HepG2 (cell line): ENCODE results near the gene XAF1. TPM values are rescaled to one million over a fixed set of nuclear protein-coding genes. Genes with fewer than 3 reads are reported as not detected.

Experiments used
- AHR ChIP-seq: IDR thresholded peaks from 2 replicates; pipeline ENCODE4 v1.6.1; 2018; ENCODE audit warnings: missing genetic modification reagents, missing compliant biosample characterization
- FOXA3 ChIP-seq: IDR thresholded peaks from 2 replicates; pipeline ENCODE4 v1.6.1; 2016; ENCODE audit warnings: missing genetic modification reagents, missing compliant biosample characterization
- GFI1 ChIP-seq: sonication (generic); formaldehyde crosslinking; IDR thresholded peaks from 2 replicates; pipeline ENCODE4 v1.5.0; 2020; ENCODE audit warnings: missing genetic modification reagents, mild to moderate bottlenecking, borderline replicate concordance
- GLI4 ChIP-seq: sonication (generic); formaldehyde crosslinking; IDR thresholded peaks from 2 replicates; pipeline ENCODE4 v1.5.1; 2020; ENCODE audit warnings: missing genetic modification reagents, mild to moderate bottlenecking, moderate library complexity, borderline replicate concordance
- HNRNPL ChIP-seq: fragments of 200-400 bp; formaldehyde crosslinking; IDR thresholded peaks from 2 replicates; pipeline ENCODE4 v1.6.1; 2017; ENCODE audit warnings: mild to moderate bottlenecking, low read depth, low read length
- KLF6 ChIP-seq: IDR thresholded peaks from 2 replicates; pipeline ENCODE4 v1.8.0; 2016; ENCODE audit warnings: missing biosample characterization, missing genetic modification reagents
- MAF1 ChIP-seq: sonication (generic); formaldehyde crosslinking; IDR thresholded peaks from 2 replicates; pipeline ENCODE4 v1.5.0; 2020; ENCODE audit warnings: missing genetic modification reagents, borderline replicate concordance
- MEIS1 ChIP-seq: sonication (generic); formaldehyde crosslinking; IDR thresholded peaks from 2 replicates; pipeline ENCODE4 v1.9.0; 2021; ENCODE audit warnings: mild to moderate bottlenecking, missing genetic modification reagents, moderate library complexity, borderline replicate concordance
- MIXL1 ChIP-seq: IDR thresholded peaks from 2 replicates; pipeline ENCODE4 v1.6.1; 2016
- PATZ1 ChIP-seq: sonication (generic); formaldehyde crosslinking; IDR thresholded peaks from 2 replicates; pipeline ENCODE4 v1.4.0; 2020; ENCODE audit warnings: missing genetic modification reagents
- POLR2AphosphoS5 ChIP-seq: IDR thresholded peaks from 2 replicates; pipeline ENCODE4 v1.6.1; 2012; ENCODE audit warnings: low read depth, low read length
- TCF7L2 ChIP-seq: IDR thresholded peaks from 2 replicates; pipeline ENCODE4 v1.6.1; 2011; ENCODE audit warnings: mild to moderate bottlenecking, low read depth, low read length, moderate library complexity
- TMF1 ChIP-seq: sonication (generic); formaldehyde crosslinking; IDR thresholded peaks from 2 replicates; pipeline ENCODE4 v1.8.1; 2022; ENCODE audit warnings: low read depth, missing genetic modification reagents
- ZBED4 ChIP-seq: sonication (generic); formaldehyde crosslinking; IDR thresholded peaks from 2 replicates; pipeline ENCODE4 v1.4.0; 2020; ENCODE audit warnings: missing genetic modification reagents, borderline replicate concordance
- ZNF10 ChIP-seq: sonication (generic); formaldehyde crosslinking; IDR thresholded peaks from 2 replicates; pipeline ENCODE4 v1.4.0; 2020; ENCODE audit warnings: mild to moderate bottlenecking, low read depth, missing genetic modification reagents, borderline replicate concordance
- ZNF580 ChIP-seq: IDR thresholded peaks from 2 replicates; pipeline ENCODE4 v1.6.1; 2016; ENCODE audit warnings: low read depth, borderline replicate concordance
- ZNF891 ChIP-seq: sonication (generic); formaldehyde crosslinking; IDR thresholded peaks from 2 replicates; pipeline ENCODE4 v1.5.0; 2020; ENCODE audit warnings: mild to moderate bottlenecking, missing genetic modification reagents
- ZSCAN25 ChIP-seq: sonication (generic); formaldehyde crosslinking; IDR thresholded peaks from 2 replicates; pipeline ENCODE4 v1.8.0; 2022; ENCODE audit warnings: mild to moderate bottlenecking, missing genetic modification reagents
- polyA plus RNA-seq, 8 experiments: library from polyadenylated mRNA; depleted of rRNA in 3 of 8; stranded (reverse) in 7 of 8; unstranded in 1 of 8; fragments of >200 nt; fragmentation: Illumina TruSeq in 4 of 8; extraction: Trizol in 4 of 8; gene quantifications; 2 replicates each; pipeline versions ENCODE4 v1.2.1 to v1.2.3, GENCODE V29; 2011 to 2016; ENCODE audit warnings: low read depth in 4 of 8, missing spikeins in 1 of 8, mixed read lengths in 1 of 8; ENCODE audit not compliant: insufficient read depth in 1 of 8
- total RNA-seq, 5 experiments: library from RNA; depleted of rRNA; stranded (reverse); fragments of >200 nt; fragmentation: Illumina TruSeq; extraction: Trizol; gene quantifications; 2 replicates each; pipeline ENCODE4 v1.2.3, GENCODE V29; 2016; ENCODE audit warnings: low read depth in 1 of 5
- TF ChIP-seq, protein P1 (sequence below): sonication (generic); formaldehyde crosslinking; IDR thresholded peaks from 2 replicates; pipeline ENCODE4 v1.8.0; 2022; ENCODE audit warnings: mild to moderate bottlenecking, missing genetic modification reagents, moderate library complexity
- TF ChIP-seq, protein P2 (sequence below): sonication (generic); formaldehyde crosslinking; IDR thresholded peaks from 2 replicates; pipeline ENCODE4 v1.4.0; 2020; ENCODE audit warnings: missing genetic modification reagents

XAF1 gene
- total and polyA plus RNA-seq, 2 of the 13 experiments (the other 11 are each of a cell fraction or from before 2014, with no cell fraction given) = 1.2 to 2.4 TPM

GRCh38 chr17:6713130-6713917 is 42.5 kb upstream of the XAF1 start, which contains the start of gene SLC13A5 (continued):
- TF ChIP-seq TCF7L2 = no peak
- TF ChIP-seq PATZ1 (CRISPR knock-in tag) = peak; percentile 95
- TF ChIP-seq GLI4 = no peak
- peak; percentile 89 for TF ChIP-seq KLF6 (CRISPR knock-in tag)
- TF ChIP-seq POLR2AphosphoS5 = peak; percentile 99
- TF ChIP-seq ZNF580 (CRISPR knock-in tag) = peak; percentile 57
- peak; percentile 66; the same call in 1 of the 2 replicates for TF ChIP-seq ZNF891
- TF ChIP-seq MEIS1 (CRISPR knock-in tag) = 0 out of 2 replicates have a peak, but pooled peaks have one; percentile 70
- peak; percentile 54; the same call in 1 of the 2 replicates for TF ChIP-seq GFI1 (CRISPR knock-in tag)
- TF ChIP-seq, protein P1, sequence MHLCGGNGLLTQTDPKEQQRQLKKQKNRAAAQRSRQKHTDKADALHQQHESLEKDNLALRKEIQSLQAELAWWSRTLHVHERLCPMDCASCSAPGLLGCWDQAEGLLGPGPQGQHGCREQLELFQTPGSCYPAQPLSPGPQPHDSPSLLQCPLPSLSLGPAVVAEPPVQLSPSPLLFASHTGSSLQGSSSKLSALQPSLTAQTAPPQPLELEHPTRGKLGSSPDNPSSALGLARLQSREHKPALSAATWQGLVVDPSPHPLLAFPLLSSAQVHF (CRISPR knock-in tag) = peak; percentile 91
- TF ChIP-seq FOXA3 (CRISPR knock-in tag) = peak; percentile 64
- 0 out of 2 replicates have a peak, but pooled peaks have one; percentile 47 for TF ChIP-seq ZBED4 (CRISPR knock-in tag)
- TF ChIP-seq, protein P2, sequence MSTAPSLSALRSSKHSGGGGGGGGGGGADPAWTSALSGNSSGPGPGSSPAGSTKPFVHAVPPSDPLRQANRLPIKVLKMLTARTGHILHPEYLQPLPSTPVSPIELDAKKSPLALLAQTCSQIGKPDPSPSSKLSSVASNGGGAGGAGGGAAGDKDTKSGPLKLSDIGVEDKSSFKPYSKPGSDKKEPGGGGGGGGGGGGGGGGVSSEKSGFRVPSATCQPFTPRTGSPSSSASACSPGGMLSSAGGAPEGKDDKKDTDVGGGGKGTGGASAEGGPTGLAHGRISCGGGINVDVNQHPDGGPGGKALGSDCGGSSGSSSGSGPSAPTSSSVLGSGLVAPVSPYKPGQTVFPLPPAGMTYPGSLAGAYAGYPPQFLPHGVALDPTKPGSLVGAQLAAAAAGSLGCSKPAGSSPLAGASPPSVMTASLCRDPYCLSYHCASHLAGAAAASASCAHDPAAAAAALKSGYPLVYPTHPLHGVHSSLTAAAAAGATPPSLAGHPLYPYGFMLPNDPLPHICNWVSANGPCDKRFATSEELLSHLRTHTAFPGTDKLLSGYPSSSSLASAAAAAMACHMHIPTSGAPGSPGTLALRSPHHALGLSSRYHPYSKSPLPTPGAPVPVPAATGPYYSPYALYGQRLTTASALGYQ (CRISPR knock-in tag) = peak; percentile 62; the same call in 1 of the 2 replicates
- peak; percentile 89 for TF ChIP-seq HNRNPL
- peak; percentile 51; the same call in 1 of the 2 replicates for TF ChIP-seq MIXL1 (CRISPR knock-in tag)
- peak; percentile 79; the same call in 1 of the 2 replicates for TF ChIP-seq AHR
- peak; percentile 61; the same call in 1 of the 2 replicates for TF ChIP-seq ZSCAN25 (CRISPR knock-in tag)
- TF ChIP-seq TMF1 (CRISPR knock-in tag) = peak; percentile 84
- TF ChIP-seq MAF1 (CRISPR knock-in tag) = 0 out of 2 replicates have a peak, but pooled peaks have one; percentile 57
- no peak for TF ChIP-seq ZNF10
